HEK293T (cell line): Measurements from ENCODE around the gene ORMDL2.

Experiments used
- BHLHE40 ChIP-seq: fragments of 450-650 bp; IDR thresholded peaks from 2 replicates; pipeline ENCODE4 v1.6.1; 2016; ENCODE audit warnings: mild to moderate bottlenecking, moderate library complexity, borderline replicate concordance
- ELF4 ChIP-seq: fragments of 450-650 bp; IDR thresholded peaks from 2 replicates; pipeline ENCODE4 v1.6.1; 2017; ENCODE audit warnings: antibody characterized with exemption
- FOXK2 ChIP-seq: fragments of 450-650 bp; IDR thresholded peaks from 2 replicates; pipeline ENCODE4 v1.6.1; 2016; ENCODE audit warnings: mild to moderate bottlenecking
- FOXM1 ChIP-seq: fragments of 450-650 bp; IDR thresholded peaks from 2 replicates; pipeline ENCODE4 v1.6.1; 2017; ENCODE audit warnings: mild to moderate bottlenecking, borderline replicate concordance
- L3MBTL2 ChIP-seq: fragments of 450-650 bp; conservative IDR thresholded peaks from 2 replicates; pipeline ENCODE4 v1.6.1; 2016; ENCODE audit warnings: mild to moderate bottlenecking
- NFRKB ChIP-seq: fragments of 450-650 bp; IDR thresholded peaks from 2 replicates; pipeline ENCODE4 v1.6.1; 2016; ENCODE audit warnings: mild to moderate bottlenecking, moderate library complexity
- SP1 ChIP-seq: fragments of 450-650 bp; IDR thresholded peaks from 2 replicates; pipeline ENCODE4 v1.6.1; 2017
- SUZ12 ChIP-seq: fragments of 450-650 bp; IDR thresholded peaks from 2 replicates; pipeline ENCODE4 v1.6.1; 2016; ENCODE audit warnings: mild to moderate bottlenecking
- TARDBP ChIP-seq: fragments of 450-650 bp; IDR thresholded peaks from 2 replicates; pipeline ENCODE4 v1.6.1; 2016

DNA sequence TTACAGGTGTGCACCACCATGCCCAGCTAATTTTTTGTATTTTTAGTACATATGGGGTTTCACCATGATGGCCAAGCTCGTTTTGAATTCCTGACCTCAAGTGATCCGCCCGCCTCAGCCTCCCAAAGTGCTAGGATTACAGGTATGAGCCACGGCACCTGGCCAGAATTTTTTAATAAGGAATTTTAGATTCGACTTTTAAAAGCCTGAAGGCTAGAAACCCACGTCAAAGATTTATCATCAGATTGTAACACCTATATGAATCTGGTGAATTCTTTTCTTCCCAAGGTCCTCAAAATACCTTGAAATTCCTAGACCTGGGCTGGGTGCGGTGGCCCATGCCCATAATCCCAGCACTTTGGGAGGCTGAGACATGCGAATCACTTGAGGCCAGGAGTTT, 43.6 kb downstream of the ORMDL2 start:
- no peak for TF ChIP-seq BHLHE40
- TF ChIP-seq L3MBTL2: no peak
- TF ChIP-seq TARDBP: no peak
- TF ChIP-seq FOXK2: no peak
- TF ChIP-seq NFRKB: no peak
- TF ChIP-seq FOXM1: no peak
- TF ChIP-seq ELF4: no peak
- TF ChIP-seq SUZ12: no peak
- TF ChIP-seq SP1: no peak
